HepG2 (cell line): ENCODE data around the gene KCNE4. TPM values are rescaled to one million over a fixed set of nuclear protein-coding genes. Genes with fewer than 3 reads are reported as not detected.

Experiments used
- ATAC-seq: fragments of 200-7000 bp; cut with Tn5 transposase; 3 replicates; pipeline ENCODE4 v1.9.1; 2020; ENCODE audit warnings: mild to moderate bottlenecking, moderate library complexity
- BruUV-seq: library from RNA; stranded (reverse); fragments of 400-500 nt; replicated peaks from 2 replicates; lab custom pipeline; 2021; lab: Mats Ljungman, UMichigan
- CTCF ChIA-PET: fragments of 300-600 bp; formaldehyde crosslinking; extraction: SDS; loops from one replicate; lab custom pipeline; 2021; ENCODE audit warnings: low total read pairs, inconsistent platforms, low intra/inter-chr PET ratio; lab: Yijun Ruan, JAX
- POLR2A ChIA-PET: fragments of 350-600 bp; sonication (Branson Sonifier 250); formaldehyde crosslinking; loops from one replicate; lab custom pipeline; 2020; ENCODE audit warnings: antibody characterized with exemption, inconsistent platforms; lab: Yijun Ruan, JAX
- DNase-seq: peaks from one replicate; pipeline ENCODE4 v3.0.0-alpha.2; 2015; ENCODE audit warnings: low spot score
- FAIRE-seq: peaks from 3 replicates; lab custom pipeline; 2011; peaks lifted over from hg19 to GRCh38; lab: Jason Lieb, UNC
- H2AFZ ChIP-seq: one replicate; pipeline ENCODE4 v1.6.1; 2011; ENCODE audit warnings: low read length, inconsistent platforms
- H3K27ac ChIP-seq: fragments of 300-600 bp; 3 replicates; pipeline ENCODE4 v1.8.0; 2011; ENCODE audit warnings: mixed run types, mild to moderate bottlenecking, mixed read lengths, low read length, inconsistent platforms; ENCODE audit not compliant: insufficient read depth; ENCODE audit errors: extremely low read length
- H3K27me3 ChIP-seq, 2 experiments: fragments of 200-600 bp in 1 of 2; 2 replicates in 1 of 2; 3 replicates in 1 of 2; pipeline versions ENCODE4 v1.6.0 to v1.8.0; 2011; ENCODE audit warnings: low read length in 2 of 2, mild to moderate bottlenecking in 2 of 2, moderate library complexity in 2 of 2, inconsistent platforms in 1 of 2; ENCODE audit not compliant: insufficient read depth in 2 of 2, control insufficient read depth in 1 of 2
- H3K36me3 ChIP-seq, 2 experiments: fragments of 200-600 bp in 1 of 2; replicated peaks in 1 of 2; 2 replicates in 1 of 2; 3 replicates in 1 of 2; pipeline versions ENCODE4 v1.5.1 to v1.8.0; 2011; ENCODE audit warnings: low read length in 2 of 2, inconsistent platforms in 1 of 2; ENCODE audit not compliant: insufficient read depth in 2 of 2, control insufficient read depth in 1 of 2
- H3K4me1 ChIP-seq: 2 replicates; pipeline ENCODE4 v1.5.1; 2012; ENCODE audit warnings: low read length, inconsistent platforms; ENCODE audit not compliant: insufficient read depth
- H3K4me2 ChIP-seq: 2 replicates; pipeline ENCODE4 v1.6.0; 2011; ENCODE audit warnings: low read depth, low read length, inconsistent platforms
- H3K4me3 ChIP-seq, 3 experiments: fragments of 200-600 bp in 1 of 3; sonication (generic), shearing (Covaris generic) in 1 of 3; replicated peaks in 1 of 3; 2 replicates each; pipeline ENCODE4 v1.5.1; 2011 to 2016; ENCODE audit warnings: low read length in 3 of 3, inconsistent platforms in 2 of 3, low read depth in 2 of 3, mild to moderate bottlenecking in 2 of 3, control low read depth in 1 of 3, mixed read lengths in 1 of 3; ENCODE audit not compliant: insufficient read depth in 1 of 3
- H3K79me2 ChIP-seq: one replicate; pipeline ENCODE4 v1.6.1; 2011; ENCODE audit warnings: low read length, inconsistent platforms; ENCODE audit not compliant: insufficient read depth
- H3K9ac ChIP-seq: 2 replicates; pipeline ENCODE4 v1.6.0; 2011; ENCODE audit warnings: mild to moderate bottlenecking, low read depth, low read length, inconsistent platforms; ENCODE audit not compliant: insufficient read depth
- H3K9me3 ChIP-seq: 2 replicates; pipeline ENCODE4 v1.5.1; 2012; ENCODE audit warnings: mild to moderate bottlenecking, low read length
- H4K20me1 ChIP-seq: 2 replicates; pipeline ENCODE4 v1.6.0; 2011; ENCODE audit warnings: inconsistent platforms, mild to moderate bottlenecking, low read length, moderate library complexity; ENCODE audit not compliant: insufficient read depth
- CBX1 ChIP-seq: IDR thresholded peaks from one replicate; pipeline ENCODE4 v1.6.1; 2016; ENCODE audit warnings: antibody characterized with exemption, low read depth
- CEBPB ChIP-seq: IDR thresholded peaks from 2 replicates; pipeline ENCODE4 v1.6.1; 2011; ENCODE audit warnings: low read depth, low read length, improper control_type of control experiment, borderline replicate concordance
- FOXO1 ChIP-seq: sonication (generic); formaldehyde crosslinking; IDR thresholded peaks from 2 replicates; pipeline ENCODE4 v1.4.0; 2020; ENCODE audit warnings: missing genetic modification reagents
- ZC3H13 ChIP-seq: sonication (generic); formaldehyde crosslinking; IDR thresholded peaks from 2 replicates; pipeline ENCODE4 v1.8.1; 2023; ENCODE audit warnings: mild to moderate bottlenecking, missing genetic modification reagents, moderate library complexity
- ZNF12 ChIP-seq: sonication (generic); formaldehyde crosslinking; IDR thresholded peaks from 2 replicates; pipeline ENCODE4 v1.5.0; 2020; ENCODE audit warnings: missing genetic modification reagents
- ZNF296 ChIP-seq: sonication (generic); formaldehyde crosslinking; conservative IDR thresholded peaks from 2 replicates; pipeline ENCODE4 v1.5.0; 2020; ENCODE audit warnings: mild to moderate bottlenecking, missing genetic modification reagents
- ZNF333 ChIP-seq: sonication (generic); formaldehyde crosslinking; IDR thresholded peaks from 2 replicates; pipeline ENCODE4 v1.4.0; 2020; ENCODE audit warnings: mild to moderate bottlenecking, missing genetic modification reagents, borderline replicate concordance
- ZNF577 ChIP-seq: sonication (generic); formaldehyde crosslinking; IDR thresholded peaks from 2 replicates; pipeline ENCODE4 v1.4.0; 2020; ENCODE audit warnings: mild to moderate bottlenecking, low read depth, missing genetic modification reagents, borderline replicate concordance
- ZNF616 ChIP-seq: sonication (generic); formaldehyde crosslinking; IDR thresholded peaks from 2 replicates; pipeline ENCODE4 v1.5.0; 2020; ENCODE audit warnings: low read depth, mild to moderate bottlenecking, missing genetic modification reagents
- WGBS: methylation state at CpG from one replicate; pipeline ENCODE4 v1.1.6; 2017; ENCODE audit warnings: low lambda C conversion rate; 5-methylcytosine and 5-hydroxymethylcytosine counted together
- in situ Hi-C: cut with HindIII; loops from 2 replicates; pipeline ENCODE4 v1.10.0; 2017; ENCODE audit warnings: low pct_unique_long_range_greater_than_20kb; ENCODE audit not compliant: extremely low pct_ligation_motif_present
- intact Hi-C: fragments of 100-400 bp; cut with micrococcal nuclease; formaldehyde crosslinking; loops from one replicate; pipeline ENCODE4 v1.10.0; 2022; ENCODE audit not compliant: unreplicated experiment
- polyA plus RNA-seq, 8 experiments: library from polyadenylated mRNA; depleted of rRNA in 3 of 8; stranded (reverse) in 7 of 8; unstranded in 1 of 8; fragments of >200 nt; fragmentation: Illumina TruSeq in 4 of 8; extraction: Trizol in 4 of 8; gene quantifications; 2 replicates each; pipeline versions ENCODE4 v1.2.1 to v1.2.3, GENCODE V29; 2011 to 2016; ENCODE audit warnings: low read depth in 4 of 8, missing spikeins in 1 of 8, mixed read lengths in 1 of 8; ENCODE audit not compliant: insufficient read depth in 1 of 8
- total RNA-seq, 5 experiments: library from RNA; depleted of rRNA; stranded (reverse); fragments of >200 nt; fragmentation: Illumina TruSeq; extraction: Trizol; gene quantifications; 2 replicates each; pipeline ENCODE4 v1.2.3, GENCODE V29; 2016; ENCODE audit warnings: low read depth in 1 of 5
- TF ChIP-seq, protein P1 (sequence below): sonication (generic); formaldehyde crosslinking; IDR thresholded peaks from 2 replicates; pipeline ENCODE4 v1.4.0; 2020; ENCODE audit warnings: missing genetic modification reagents
- TF ChIP-seq, protein P2 (sequence below): sonication (generic); formaldehyde crosslinking; IDR thresholded peaks from 2 replicates; pipeline ENCODE4 v1.4.0; 2020; ENCODE audit warnings: missing genetic modification reagents
- TF ChIP-seq, protein P3 (sequence below): IDR thresholded peaks from 2 replicates; pipeline ENCODE4 v1.6.1; 2016; ENCODE audit warnings: low read depth, missing genetic modification reagents, missing compliant biosample characterization

KCNE4 gene
- total and polyA plus RNA-seq, 2 of the 13 experiments (the other 11 are each of a cell fraction or from before 2014, with no cell fraction given): not detected

DNA sequence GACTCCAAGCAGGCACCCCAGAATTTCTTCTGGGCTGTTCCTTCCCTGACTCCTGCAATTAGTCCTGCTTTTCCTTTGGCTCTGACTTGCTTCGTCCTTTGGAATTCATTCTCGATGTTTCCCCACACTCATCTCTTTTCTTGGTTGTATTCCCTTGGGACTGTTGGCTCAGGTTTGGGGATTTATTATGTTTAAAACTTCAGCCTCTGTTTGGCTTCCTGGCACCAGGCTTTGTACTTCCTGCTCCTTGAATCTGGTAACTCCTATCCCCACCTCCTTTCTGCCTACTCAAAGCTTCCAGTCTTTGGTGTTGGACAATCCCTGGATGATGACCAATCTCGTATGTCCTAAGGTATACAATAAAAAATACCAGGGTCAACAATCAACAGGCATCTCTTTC lies 1.8 kb upstream of the KCNE4 start:
- no peaks in the 10 kb centered on the region for H3K9me3 ChIP-seq
- no peaks in the 10 kb centered on the region for H3K79me2 ChIP-seq
- H4K20me1 ChIP-seq: no peaks in the 10 kb centered on the region
- in situ Hi-C loops: no loop called here
- peaks cover 0 to 40% of the 10 kb centered on the region in 2 experiments for H3K27me3 ChIP-seq
- no peak overlapping the region for H3K27ac ChIP-seq
- no peak for DNase-seq
- TF ChIP-seq FOXO1 (CRISPR knock-in tag) (no peak), ZC3H13 (no peak), ZNF333 (CRISPR knock-in tag) (no peak), ZNF577 (CRISPR knock-in tag) (no peak), CBX1 (no peak), ZNF12 (CRISPR knock-in tag) (no peak), CEBPB (no peak), ZNF296 (no peak), ZNF616 (CRISPR knock-in tag) (no peak)
- TF ChIP-seq, protein P1, sequence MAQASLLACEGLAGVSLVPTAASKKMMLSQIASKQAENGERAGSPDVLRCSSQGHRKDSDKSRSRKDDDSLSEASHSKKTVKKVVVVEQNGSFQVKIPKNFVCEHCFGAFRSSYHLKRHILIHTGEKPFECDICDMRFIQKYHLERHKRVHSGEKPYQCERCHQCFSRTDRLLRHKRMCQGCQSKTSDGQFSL (CRISPR knock-in tag): no peak
- TF ChIP-seq, protein P2, sequence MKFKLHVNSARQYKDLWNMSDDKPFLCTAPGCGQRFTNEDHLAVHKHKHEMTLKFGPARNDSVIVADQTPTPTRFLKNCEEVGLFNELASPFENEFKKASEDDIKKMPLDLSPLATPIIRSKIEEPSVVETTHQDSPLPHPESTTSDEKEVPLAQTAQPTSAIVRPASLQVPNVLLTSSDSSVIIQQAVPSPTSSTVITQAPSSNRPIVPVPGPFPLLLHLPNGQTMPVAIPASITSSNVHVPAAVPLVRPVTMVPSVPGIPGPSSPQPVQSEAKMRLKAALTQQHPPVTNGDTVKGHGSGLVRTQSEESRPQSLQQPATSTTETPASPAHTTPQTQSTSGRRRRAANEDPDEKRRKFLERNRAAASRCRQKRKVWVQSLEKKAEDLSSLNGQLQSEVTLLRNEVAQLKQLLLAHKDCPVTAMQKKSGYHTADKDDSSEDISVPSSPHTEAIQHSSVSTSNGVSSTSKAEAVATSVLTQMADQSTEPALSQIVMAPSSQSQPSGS: no peak
- TF ChIP-seq, protein P3, sequence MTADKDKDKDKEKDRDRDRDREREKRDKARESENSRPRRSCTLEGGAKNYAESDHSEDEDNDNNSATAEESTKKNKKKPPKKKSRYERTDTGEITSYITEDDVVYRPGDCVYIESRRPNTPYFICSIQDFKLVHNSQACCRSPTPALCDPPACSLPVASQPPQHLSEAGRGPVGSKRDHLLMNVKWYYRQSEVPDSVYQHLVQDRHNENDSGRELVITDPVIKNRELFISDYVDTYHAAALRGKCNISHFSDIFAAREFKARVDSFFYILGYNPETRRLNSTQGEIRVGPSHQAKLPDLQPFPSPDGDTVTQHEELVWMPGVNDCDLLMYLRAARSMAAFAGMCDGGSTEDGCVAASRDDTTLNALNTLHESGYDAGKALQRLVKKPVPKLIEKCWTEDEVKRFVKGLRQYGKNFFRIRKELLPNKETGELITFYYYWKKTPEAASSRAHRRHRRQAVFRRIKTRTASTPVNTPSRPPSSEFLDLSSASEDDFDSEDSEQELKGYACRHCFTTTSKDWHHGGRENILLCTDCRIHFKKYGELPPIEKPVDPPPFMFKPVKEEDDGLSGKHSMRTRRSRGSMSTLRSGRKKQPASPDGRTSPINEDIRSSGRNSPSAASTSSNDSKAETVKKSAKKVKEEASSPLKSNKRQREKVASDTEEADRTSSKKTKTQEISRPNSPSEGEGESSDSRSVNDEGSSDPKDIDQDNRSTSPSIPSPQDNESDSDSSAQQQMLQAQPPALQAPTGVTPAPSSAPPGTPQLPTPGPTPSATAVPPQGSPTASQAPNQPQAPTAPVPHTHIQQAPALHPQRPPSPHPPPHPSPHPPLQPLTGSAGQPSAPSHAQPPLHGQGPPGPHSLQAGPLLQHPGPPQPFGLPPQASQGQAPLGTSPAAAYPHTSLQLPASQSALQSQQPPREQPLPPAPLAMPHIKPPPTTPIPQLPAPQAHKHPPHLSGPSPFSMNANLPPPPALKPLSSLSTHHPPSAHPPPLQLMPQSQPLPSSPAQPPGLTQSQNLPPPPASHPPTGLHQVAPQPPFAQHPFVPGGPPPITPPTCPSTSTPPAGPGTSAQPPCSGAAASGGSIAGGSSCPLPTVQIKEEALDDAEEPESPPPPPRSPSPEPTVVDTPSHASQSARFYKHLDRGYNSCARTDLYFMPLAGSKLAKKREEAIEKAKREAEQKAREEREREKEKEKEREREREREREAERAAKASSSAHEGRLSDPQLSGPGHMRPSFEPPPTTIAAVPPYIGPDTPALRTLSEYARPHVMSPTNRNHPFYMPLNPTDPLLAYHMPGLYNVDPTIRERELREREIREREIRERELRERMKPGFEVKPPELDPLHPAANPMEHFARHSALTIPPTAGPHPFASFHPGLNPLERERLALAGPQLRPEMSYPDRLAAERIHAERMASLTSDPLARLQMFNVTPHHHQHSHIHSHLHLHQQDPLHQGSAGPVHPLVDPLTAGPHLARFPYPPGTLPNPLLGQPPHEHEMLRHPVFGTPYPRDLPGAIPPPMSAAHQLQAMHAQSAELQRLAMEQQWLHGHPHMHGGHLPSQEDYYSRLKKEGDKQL (CRISPR knock-in tag): no peak
- TF ChIP-seq, all 625 proteins: peak for 0
- Histone ChIP-seq H3K4me2 (no peak overlapping the region), H3K4me3 (no peak overlapping the region), H3K9ac (no peak overlapping the region), H3K4me1 (no peaks in the 10 kb centered on the region), H2AFZ (no peak overlapping the region), H3K36me3 (no peaks in the 10 kb centered on the region)
- intact Hi-C loops: no loop called here
- ChIA-PET CTCF (no interaction called here), POLR2A (no interaction called here)
- BruUV-seq: no TSS peak
- WGBS: 20% methylated on average over 3 of the region's 3 CpGs
- ATAC-seq (no peak), FAIRE-seq (no peak)
